IMR-90 (cell line): ENCODE results near the gene CAMK2G. TPM values are rescaled to one million over a fixed set of nuclear protein-coding genes. Genes with fewer than 3 reads are reported as not detected.
A peak's percentile ranks its signal among the peaks of the same experiment; 100 is the strongest.

ENCODE experiments used
- ATAC-seq: fragments of 200-7000 bp; cut with Tn5 transposase; 2 replicates; pipeline ENCODE4 v1.9.1; 2020; ENCODE audit warnings: low read depth, mild to moderate bottlenecking, moderate library complexity
- BruUV-seq: library from RNA; stranded (reverse); fragments of 400-500 nt; replicated peaks from 2 replicates; lab custom pipeline; 2021; lab: Mats Ljungman, UMichigan
- CTCF ChIA-PET: fragments of 300-600 bp; formaldehyde crosslinking; extraction: SDS; loops from one replicate; lab custom pipeline; 2021; ENCODE audit warnings: antibody characterized with exemption; lab: Yijun Ruan, JAX
- POLR2A ChIA-PET: fragments of 300-600 bp; sonication (Branson Sonifier 250); formaldehyde crosslinking; loops from one replicate; lab custom pipeline; 2022; ENCODE audit warnings: antibody characterized with exemption; ENCODE audit not compliant: unreplicated experiment; lab: Charles Lee
- DNase-seq: peaks from one replicate; pipeline ENCODE4 v3.0.0; 2013
- H2AFZ ChIP-seq: replicated peaks from 2 replicates; pipeline ENCODE3; 2013; ENCODE audit warnings: low read length, mild to moderate bottlenecking; ENCODE audit not compliant: poor library complexity
- H2AK5ac ChIP-seq: 2 replicates; pipeline ENCODE4 v1.6.1; 2013; ENCODE audit warnings: low read depth, low read length, inconsistent platforms
- H2AK9ac ChIP-seq: replicated peaks from 2 replicates; pipeline ENCODE3; 2013; ENCODE audit warnings: mild to moderate bottlenecking, low read depth, low read length, moderate library complexity; ENCODE audit not compliant: poor library complexity
- H2BK120ac ChIP-seq: 2 replicates; pipeline ENCODE4 v1.6.1; 2013; ENCODE audit warnings: low read depth, low read length, inconsistent platforms
- H2BK15ac ChIP-seq: 3 replicates; pipeline ENCODE4 v1.6.1; 2013; ENCODE audit warnings: low read depth, low read length, inconsistent platforms
- H2BK20ac ChIP-seq: 2 replicates; pipeline ENCODE4 v1.6.1; 2013; ENCODE audit warnings: low read depth, mild to moderate bottlenecking, inconsistent platforms, low read length, moderate library complexity
- H2BK5ac ChIP-seq: 2 replicates; pipeline ENCODE4 v1.6.1; 2013; ENCODE audit warnings: mild to moderate bottlenecking, low read depth, low read length, inconsistent platforms; ENCODE audit not compliant: poor library complexity, severe bottlenecking
- H3K14ac ChIP-seq: replicated peaks from 2 replicates; pipeline ENCODE4 v1.6.1; 2013; ENCODE audit warnings: low read depth, low read length, inconsistent platforms
- H3K18ac ChIP-seq: 2 replicates; pipeline ENCODE4 v1.6.1; 2013; ENCODE audit warnings: low read depth, low read length, control low read depth
- H3K23ac ChIP-seq: 2 replicates; pipeline ENCODE4 v1.6.1; 2013; ENCODE audit warnings: low read depth, low read length, inconsistent platforms
- H3K27ac ChIP-seq: 2 replicates; pipeline ENCODE4 v1.5.1; 2013; ENCODE audit warnings: mild to moderate bottlenecking, control low read depth, low read length; ENCODE audit not compliant: insufficient read depth
- H3K27me3 ChIP-seq: 2 replicates; pipeline ENCODE4 v1.6.1; 2013; ENCODE audit warnings: low read length; ENCODE audit not compliant: control insufficient read depth, insufficient read depth
- H3K36me3 ChIP-seq: 2 replicates; pipeline ENCODE4 v1.6.1; 2013; ENCODE audit warnings: low read length, mixed read lengths; ENCODE audit not compliant: control insufficient read depth, insufficient read depth
- H3K4ac ChIP-seq: 2 replicates; pipeline ENCODE4 v1.6.1; 2013; ENCODE audit warnings: low read depth, low read length, inconsistent platforms
- H3K4me1 ChIP-seq: 2 replicates; pipeline ENCODE4 v1.6.1; 2013; ENCODE audit warnings: low read length, mixed read lengths; ENCODE audit not compliant: control insufficient read depth, insufficient read depth
- H3K4me2 ChIP-seq: 2 replicates; pipeline ENCODE4 v1.6.1; 2013; ENCODE audit warnings: low read depth, mild to moderate bottlenecking, control low read depth, low read length, moderate library complexity
- H3K4me3 ChIP-seq: 2 replicates; pipeline ENCODE4 v1.5.1; 2013; ENCODE audit warnings: low read depth, mild to moderate bottlenecking, control low read depth, low read length, moderate library complexity; ENCODE audit not compliant: insufficient read depth
- H3K56ac ChIP-seq: 2 replicates; pipeline ENCODE4 v1.6.1; 2013; ENCODE audit warnings: low read length, inconsistent platforms; ENCODE audit not compliant: insufficient read depth; ENCODE audit errors: extremely low read depth
- H3K79me1 ChIP-seq, 2 experiments: 2 replicates each; pipeline ENCODE4 v1.6.1; 2013; ENCODE audit warnings: low read length in 2 of 2, inconsistent platforms in 1 of 2, low read depth in 1 of 2
- H3K9ac ChIP-seq: 2 replicates; pipeline ENCODE4 v1.6.1; 2013; ENCODE audit warnings: low read depth, low read length, control low read depth
- H3K9me1 ChIP-seq: 2 replicates; pipeline ENCODE4 v1.6.1; 2013; ENCODE audit warnings: low read length, inconsistent platforms; ENCODE audit not compliant: insufficient read depth
- H3K9me3 ChIP-seq: 2 replicates; pipeline ENCODE4 v1.6.1; 2013; ENCODE audit warnings: low read length; ENCODE audit not compliant: control insufficient read depth, insufficient read depth
- H4K20me1 ChIP-seq: 2 replicates; pipeline ENCODE4 v1.6.1; 2013; ENCODE audit warnings: low read length, inconsistent platforms; ENCODE audit not compliant: insufficient read depth
- H4K5ac ChIP-seq: 2 replicates; pipeline ENCODE4 v1.6.1; 2013; ENCODE audit warnings: mild to moderate bottlenecking, low read depth, low read length, control low read depth
- H4K8ac ChIP-seq, 2 experiments: 2 replicates each; pipeline ENCODE4 v1.6.1; 2013; ENCODE audit warnings: low read depth in 2 of 2, low read length in 2 of 2, control low read depth in 1 of 2, inconsistent platforms in 1 of 2
- H4K91ac ChIP-seq: 2 replicates; pipeline ENCODE4 v1.6.1; 2013; ENCODE audit warnings: low read depth, low read length, inconsistent platforms; ENCODE audit not compliant: insufficient read depth
- MXI1 ChIP-seq: IDR thresholded peaks from 2 replicates; pipeline ENCODE4 v1.6.1; 2012; ENCODE audit warnings: low read depth, mild to moderate bottlenecking, low read length, moderate library complexity, borderline replicate concordance
- NFE2L2 ChIP-seq: fragments of 150-350 bp; IDR thresholded peaks from 2 replicates; pipeline ENCODE4 v1.6.1; 2016; ENCODE audit warnings: low read depth, mild to moderate bottlenecking, low read length
- RFX5 ChIP-seq: IDR thresholded peaks from 2 replicates; pipeline ENCODE4 v1.8.0; 2012; ENCODE audit warnings: low read depth, mild to moderate bottlenecking, low read length, moderate library complexity
- SMC3 ChIP-seq: fragments of 150-350 bp; IDR thresholded peaks from 2 replicates; pipeline ENCODE4 v1.6.1; 2016; ENCODE audit warnings: low read depth, mild to moderate bottlenecking, antibody characterized with exemption, low read length, moderate library complexity
- WGBS, 2 experiments: methylation state at CpG; one replicate each; pipeline versions ENCODE4 v1.1.5 to v1.1.7; 2013; ENCODE audit warnings: missing lambda C conversion rate in 2 of 2; ENCODE audit not compliant: insufficient read length in 1 of 2; ENCODE audit errors: extremely low coverage in 2 of 2; 5-methylcytosine and 5-hydroxymethylcytosine counted together
- dilution Hi-C: fragments of 300-500 bp; cut with HindIII; formaldehyde crosslinking; loops from one replicate; pipeline ENCODE4 v1.14.3; 2018; ENCODE audit warnings: low sequenced_read_pairs; ENCODE audit not compliant: unreplicated experiment
- in situ Hi-C: fragments of 300-500 bp; cut with MboI; formaldehyde crosslinking; loops from 3 replicates; pipeline ENCODE4 v1.14.3; 2019; ENCODE audit warnings: low sequenced_read_pairs, inconsistent platforms, mixed read lengths
- intact Hi-C: fragments of 100-400 bp; cut with micrococcal nuclease; formaldehyde crosslinking; loops from 2 replicates; pipeline ENCODE4 v1.10.0; 2022
- polyA plus RNA-seq, 3 experiments: library from polyadenylated mRNA; depleted of rRNA; stranded (reverse); fragments of >200 nt; gene quantifications; 2 replicates each; pipeline ENCODE4 v1.2.3, GENCODE V29; 2012; ENCODE audit warnings: low replicate concordance in 1 of 3
- total RNA-seq: library from RNA; depleted of rRNA; stranded (reverse); fragments of >200 nt; gene quantifications from 2 replicates; pipeline ENCODE4 v1.2.3, GENCODE V29; 2012

CAMK2G gene
- total and polyA plus RNA-seq, 2 of the 4 experiments (the other 2 are of a cell fraction) = 20.4 to 25.4 TPM

DNA sequence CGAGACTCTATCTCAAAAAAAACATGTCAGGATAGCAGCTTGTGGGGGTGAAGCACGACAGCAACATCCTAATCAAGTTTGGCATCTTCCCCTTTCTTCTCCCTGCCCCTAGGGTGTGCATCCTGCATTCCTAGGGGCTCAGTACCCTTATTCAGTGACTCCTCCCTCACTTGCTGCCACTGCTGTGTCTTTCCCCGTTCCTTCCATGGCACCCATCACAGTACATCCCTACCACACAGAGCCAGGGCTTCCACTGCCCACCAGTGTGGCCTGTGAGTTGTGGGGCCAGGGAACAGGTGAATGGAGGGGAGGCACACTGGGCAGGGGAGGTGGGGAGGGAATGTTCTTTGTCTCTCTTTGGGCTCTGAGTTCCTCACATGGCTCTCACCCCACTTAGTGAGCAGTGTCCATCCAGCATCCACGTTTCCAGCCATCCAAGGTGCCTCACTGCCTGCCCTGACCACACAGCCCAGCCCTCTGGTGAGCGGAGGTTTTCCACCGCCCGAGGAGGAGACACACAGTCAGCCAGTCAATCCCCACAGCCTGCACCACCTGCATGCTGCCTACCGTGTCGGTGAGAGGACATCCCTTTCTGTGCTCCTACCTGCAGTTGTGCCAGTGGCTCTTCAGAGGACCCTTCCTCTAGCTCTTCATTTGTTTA, 74.3 kb downstream of the CAMK2G start:
- Histone ChIP-seq H2BK120ac (no peak overlapping the region), H3K27ac (no peak overlapping the region), H3K9ac (no peak overlapping the region), H3K56ac (no peak overlapping the region), H3K9me1 (0 out of 2 replicates have a peak, but pooled peaks cover 7% of the 10 kb centered on the region), H3K4me1 (no peaks in the 10 kb centered on the region), H3K4ac (no peak overlapping the region), H3K4me2 (no peak overlapping the region), H3K79me1 (peaks cover 2 to 10% of the 10 kb centered on the region in 2 experiments; a peak in 2 of 4 replicates), H2BK20ac (no peak overlapping the region), H2BK15ac (no peak overlapping the region), H3K36me3 (peaks cover 79% of the 10 kb centered on the region), H3K14ac (no peak overlapping the region), H4K8ac (no peak overlapping the region), H3K18ac (no peak overlapping the region), H2AK5ac (no peak overlapping the region), H2BK5ac (no peak overlapping the region), H2AK9ac (no peak overlapping the region), H4K91ac (no peak overlapping the region), H4K5ac (no peak overlapping the region), H3K27me3 (no peaks in the 10 kb centered on the region), H3K23ac (no peak overlapping the region), H3K4me3 (no peak overlapping the region), H3K9me3 (no peaks in the 10 kb centered on the region), H4K20me1 (peaks cover 3% of the 10 kb centered on the region; the same call in 1 of the 2 replicates), H2AFZ (no peak overlapping the region)
- peak; percentile 3; the same call in 1 of the 2 replicates for ATAC-seq
- no TSS peak for BruUV-seq
- dilution Hi-C loops = no loop called here
- POLR2A ChIA-PET = interaction anchor here (0.6 kb wide), 1 partner anchor 32 kb away, joined by 7 read pairs; no protein-coding TSS in a partner anchor
- 67% methylated on average over 1 of the region's 9 CpGs; no CpG with 5 or more reads in 1 of the 2 experiments for WGBS, 2 experiments
- TF ChIP-seq SMC3 (no peak), MXI1 (no peak), RFX5 (no peak), NFE2L2 (no peak)
- no peak for DNase-seq
- CTCF ChIA-PET = no interaction called here
- in situ Hi-C loops = no loop called here
- intact Hi-C loops = no loop called here
